ENCODE results near the gene GSK3B.

Gene GSK3B

GRCh38 chr3:119808244-119808643, 286.0 kb downstream of the GSK3B start:
- TF ChIP-seq CTCF (IDR thresholded peaks at IDR 0.05; ENCODE audit: unreplicated experiment in 3 of 3): no peak
- Mint-ChIP-seq H3K4me1 (no peaks in the 10 kb centered on the region), H3K9me3 (no peaks in the 10 kb centered on the region), H3K27me3 (ENCODE audit: low read depth) (peaks cover 4% of the 10 kb centered on the region), H3K36me3 (ENCODE audit: low read depth) (no peaks in the 10 kb centered on the region), H3K4me3 (no peak overlapping the region), H3K27ac (no peak overlapping the region)

- H3K4me1 Mint-ChIP-seq: no peaks in the 10 kb centered on the region
- no peak overlapping the region for H3K27ac Mint-ChIP-seq
- no peak for TF ChIP-seq CTCF (IDR thresholded peaks at IDR 0.05; ENCODE audit: unreplicated experiment in 3 of 3)
- H3K36me3 Mint-ChIP-seq (ENCODE audit: low read depth): no peaks in the 10 kb centered on the region
- no peak overlapping the region for H3K4me3 Mint-ChIP-seq
- no peaks in the 10 kb centered on the region for H3K9me3 Mint-ChIP-seq
- H3K27me3 Mint-ChIP-seq (ENCODE audit: low read depth): peaks cover 3% of the 10 kb centered on the region
Measured at GRCh38 chr3:119800844-119801243, 293.4 kb downstream of the GSK3B start.

DNA sequence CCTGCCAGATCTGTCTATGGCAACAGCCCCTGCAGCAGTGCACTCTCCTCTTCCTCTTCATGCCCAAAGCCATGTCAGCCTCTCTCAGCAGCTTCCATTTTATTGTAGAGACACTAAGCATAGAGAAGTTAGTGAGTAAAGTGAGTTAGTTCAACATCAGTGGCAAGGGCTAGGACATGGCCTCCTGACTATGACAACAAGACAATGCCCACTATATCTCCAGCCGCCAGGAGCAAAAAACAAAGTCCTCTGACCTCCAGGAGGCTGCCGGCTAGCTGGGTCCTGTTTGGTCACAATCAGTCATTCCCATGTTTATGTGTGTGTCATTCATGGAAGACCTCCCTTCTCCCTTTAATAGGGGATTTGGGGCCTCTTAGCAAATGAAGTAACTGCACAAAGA, 297.5 kb downstream of the GSK3B start:
- Mint-ChIP-seq H3K9me3 (no peaks in the 10 kb centered on the region), H3K4me3 (no peak overlapping the region), H3K27me3 (ENCODE audit: low read depth) (peaks cover 10% of the 10 kb centered on the region), H3K36me3 (ENCODE audit: low read depth) (no peaks in the 10 kb centered on the region), H3K4me1 (no peaks in the 10 kb centered on the region), H3K27ac (no peak overlapping the region)
- TF ChIP-seq CTCF (IDR thresholded peaks at IDR 0.05; ENCODE audit: unreplicated experiment in 3 of 3): no peak

DNA sequence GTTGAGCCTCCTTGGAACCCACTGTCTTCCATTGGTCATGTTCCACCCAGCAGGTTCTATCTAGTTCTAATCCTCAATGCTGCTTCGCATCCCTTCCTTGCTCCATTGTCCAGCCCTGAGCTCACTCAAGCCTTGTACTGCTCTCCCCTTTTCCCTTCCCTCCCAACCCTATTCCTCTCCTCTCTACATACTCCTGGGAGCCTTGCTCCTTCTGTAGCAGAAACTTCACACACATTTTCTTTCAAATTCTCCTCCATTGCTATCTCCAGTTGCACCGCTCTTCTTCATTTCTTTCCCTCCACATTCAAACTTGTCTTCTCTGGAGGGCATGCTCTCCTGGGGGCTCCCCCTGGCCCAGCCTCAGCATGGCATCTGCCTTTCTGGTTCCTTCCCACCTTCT, 297.9 kb downstream of the GSK3B start:
- Mint-ChIP-seq H3K27ac (no peak overlapping the region), H3K9me3 (no peaks in the 10 kb centered on the region), H3K27me3 (ENCODE audit: low read depth) (peaks cover 10% of the 10 kb centered on the region), H3K36me3 (ENCODE audit: low read depth) (no peaks in the 10 kb centered on the region), H3K4me3 (no peak overlapping the region), H3K4me1 (no peaks in the 10 kb centered on the region)
- no peak for TF ChIP-seq CTCF (IDR thresholded peaks at IDR 0.05; ENCODE audit: unreplicated experiment in 3 of 3)

DNA sequence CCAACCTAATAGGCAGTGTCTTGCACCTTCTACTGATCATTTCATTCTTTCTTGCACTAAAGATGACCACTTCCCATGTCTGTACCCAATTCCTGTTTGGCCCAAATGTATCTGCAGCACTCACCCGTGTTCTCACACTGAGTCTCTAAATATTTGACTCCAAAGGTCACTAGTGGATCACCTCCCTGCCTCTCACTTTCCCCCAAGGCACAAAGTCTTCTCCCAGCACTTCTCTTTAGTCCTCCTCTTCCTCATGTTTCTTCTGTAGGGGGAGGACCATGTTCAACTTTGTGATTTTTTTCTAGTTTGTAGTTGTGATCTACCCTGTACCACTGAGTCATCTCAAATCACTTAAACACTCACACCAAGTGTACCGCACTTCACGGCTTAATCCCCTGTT, 298.4 kb downstream of the GSK3B start:
- Mint-ChIP-seq H3K36me3 (ENCODE audit: low read depth) (no peaks in the 10 kb centered on the region), H3K27me3 (ENCODE audit: low read depth) (peaks cover 10% of the 10 kb centered on the region)

More for the DNA sequence above, 298.4 kb downstream of the GSK3B start:
- H3K4me1 Mint-ChIP-seq: no peaks in the 10 kb centered on the region
- no peak overlapping the region for H3K27ac Mint-ChIP-seq
- H3K9me3 Mint-ChIP-seq: no peaks in the 10 kb centered on the region
- no peak overlapping the region for H3K4me3 Mint-ChIP-seq
- TF ChIP-seq CTCF (IDR thresholded peaks at IDR 0.05; ENCODE audit: unreplicated experiment in 3 of 3): no peak

All from nephron (organoid).